Measurements from ENCODE around the gene OR1D2. TPM values are rescaled to one million over a fixed set of nuclear protein-coding genes. Genes with fewer than 3 reads are reported as not detected.
"Not testable (repeated sequence)": the region's sequence is repeated elsewhere in the genome, so short reads cannot be mapped to it uniquely, and the experiment has no call there.

The OR1D2 gene
- total RNA-seq, 1 experiment from 2014 or later: not detected

- CTCF ChIA-PET; H3K4me1 ChIP-seq (ENCODE audit: insufficient read depth, low read length, poor library complexity, severe bottlenecking); H3K4me3 ChIP-seq (ENCODE audit: low read depth, low read length, poor library complexity, severe bottlenecking); DNase-seq (ENCODE audit: low spot score); H3K9me3 ChIP-seq (ENCODE audit: low read depth, low read length, poor library complexity, severe bottlenecking); POLR2A ChIA-PET (ENCODE audit: low non-redundant PET); H3K27ac ChIP-seq (ENCODE audit: low read depth, low read length, poor library complexity, severe bottlenecking); intact Hi-C loops (cut with micrococcal nuclease; ENCODE audit: unreplicated experiment); H3K27me3 ChIP-seq (replicated peaks; ENCODE audit: insufficient read depth, low read depth, low read length, poor library complexity); H3K36me3 ChIP-seq (ENCODE audit: insufficient read depth, low read length, poor library complexity, severe bottlenecking); BruUV-seq (replicated peaks): not testable (repeated sequence)
These were observed 41.3 kb downstream of the OR1D2 start for GRCh38 chr17:3062824-3063377.

- BruUV-seq (replicated peaks); H3K27me3 ChIP-seq (replicated peaks; ENCODE audit: insufficient read depth, low read depth, low read length, poor library complexity); H3K4me1 ChIP-seq (ENCODE audit: insufficient read depth, low read length, poor library complexity, severe bottlenecking); DNase-seq (ENCODE audit: low spot score); POLR2A ChIA-PET (ENCODE audit: low non-redundant PET); intact Hi-C loops (cut with micrococcal nuclease; ENCODE audit: unreplicated experiment); CTCF ChIA-PET; H3K9me3 ChIP-seq (ENCODE audit: low read depth, low read length, poor library complexity, severe bottlenecking); H3K4me3 ChIP-seq (ENCODE audit: low read depth, low read length, poor library complexity, severe bottlenecking); H3K27ac ChIP-seq (ENCODE audit: low read depth, low read length, poor library complexity, severe bottlenecking); H3K36me3 ChIP-seq (ENCODE audit: insufficient read depth, low read length, poor library complexity, severe bottlenecking): not testable (repeated sequence)
These were observed 49.4 kb downstream of the OR1D2 start for GRCh38 chr17:3054868-3055267.

- POLR2A ChIA-PET (ENCODE audit: low non-redundant PET): no interaction called here
- peak overlapping the region; percentile 53 for H3K4me3 ChIP-seq (ENCODE audit: low read depth, low read length, poor library complexity, severe bottlenecking)
- no peak overlapping the region for H3K27ac ChIP-seq (ENCODE audit: low read depth, low read length, poor library complexity, severe bottlenecking)
These were observed 54.4 kb downstream of the OR1D2 start for GRCh38 chr17:3049705-3050295.

More at GRCh38 chr17:3049705-3050295, 54.4 kb downstream of the OR1D2 start:
- H3K9me3 ChIP-seq (ENCODE audit: low read depth, low read length, poor library complexity, severe bottlenecking): no peaks in the 10 kb centered on the region
- no peak for DNase-seq (ENCODE audit: low spot score)
- CTCF ChIA-PET: no interaction called here
- H3K36me3 ChIP-seq (ENCODE audit: insufficient read depth, low read length, poor library complexity, severe bottlenecking): no peaks in the 10 kb centered on the region
- BruUV-seq (replicated peaks): no TSS peak
- TF ChIP-seq CTCF (conservative IDR thresholded peaks at IDR 0.05; ENCODE audit: low read depth, low read length) (no peak), EZH2 (IDR thresholded peaks at IDR 0.05; ENCODE audit: borderline replicate concordance, low read depth, low read length, poor library complexity, severe bottlenecking) (no peak)
- intact Hi-C loops (cut with micrococcal nuclease; ENCODE audit: unreplicated experiment): loop anchor here (10.0 kb wide), 1 partner anchor 595 kb away; no protein-coding TSS in a partner anchor
- no peaks in the 10 kb centered on the region for H3K27me3 ChIP-seq (replicated peaks; ENCODE audit: insufficient read depth, low read depth, low read length, poor library complexity)
- H3K4me1 ChIP-seq (ENCODE audit: insufficient read depth, low read length, poor library complexity, severe bottlenecking): no peaks in the 10 kb centered on the region

Measured in A673 (cell line).